Astrocyte (in vitro differentiated cells and primary cell): ENCODE data around the gene BRS3. TPM values are rescaled to one million over a fixed set of nuclear protein-coding genes. Genes with fewer than 3 reads are reported as not detected.

Experiments used
- DNase-seq: peaks from one replicate; pipeline ENCODE4 v3.0.0-alpha.2; 2010; ENCODE audit warnings: low read depth
- FAIRE-seq: peaks from 2 replicates; lab custom pipeline; 2011; peaks lifted over from hg19 to GRCh38; lab: Jason Lieb, UNC
- H2AFZ ChIP-seq: 2 replicates; pipeline ENCODE4 v1.6.0; 2012; ENCODE audit warnings: low read depth, low read length, inconsistent platforms
- H3K27ac ChIP-seq: 2 replicates; pipeline ENCODE4 v1.5.1; 2011; ENCODE audit warnings: low read depth, low read length, inconsistent platforms
- H3K27me3 ChIP-seq: 2 replicates; pipeline ENCODE4 v1.6.0; 2011; ENCODE audit warnings: low read length, inconsistent platforms; ENCODE audit not compliant: insufficient read depth
- H3K36me3 ChIP-seq: 2 replicates; pipeline ENCODE4 v1.5.1; 2011; ENCODE audit warnings: low read length, inconsistent platforms; ENCODE audit not compliant: insufficient read depth
- H3K4me1 ChIP-seq: 2 replicates; pipeline ENCODE4 v1.5.1; 2011; ENCODE audit warnings: low read length, inconsistent platforms; ENCODE audit not compliant: insufficient read depth
- H3K4me2 ChIP-seq: 2 replicates; pipeline ENCODE4 v1.6.0; 2012; ENCODE audit warnings: low read length, inconsistent platforms
- H3K4me3 ChIP-seq: 2 replicates; pipeline ENCODE4 v1.5.1; 2011; ENCODE audit warnings: low read depth, mild to moderate bottlenecking, low read length, inconsistent platforms; ENCODE audit not compliant: insufficient read depth
- H3K79me2 ChIP-seq: 2 replicates; pipeline ENCODE4 v1.6.0; 2012; ENCODE audit warnings: mild to moderate bottlenecking, low read length, inconsistent platforms; ENCODE audit not compliant: insufficient read depth
- H3K9ac ChIP-seq: 2 replicates; pipeline ENCODE4 v1.6.0; 2012; ENCODE audit warnings: mild to moderate bottlenecking, low read length, inconsistent platforms
- H3K9me3 ChIP-seq: 2 replicates; pipeline ENCODE4 v1.5.1; 2012; ENCODE audit warnings: low read depth, mild to moderate bottlenecking, low read length, inconsistent platforms; ENCODE audit not compliant: insufficient read depth
- H4K20me1 ChIP-seq: 2 replicates; pipeline ENCODE4 v1.6.0; 2012; ENCODE audit warnings: low read length, inconsistent platforms; ENCODE audit not compliant: insufficient read depth
- H3K27ac Mint-ChIP-seq: one replicate; pipeline ENCODE4 v1.8.0; 2021; ENCODE audit warnings: mild to moderate bottlenecking, mixed read lengths; ENCODE audit not compliant: unreplicated experiment
- H3K27me3 Mint-ChIP-seq: one replicate; pipeline ENCODE4 v1.8.0; 2021; ENCODE audit warnings: low read depth, mixed read lengths; ENCODE audit not compliant: unreplicated experiment
- H3K36me3 Mint-ChIP-seq: one replicate; pipeline ENCODE4 v1.8.0; 2021; ENCODE audit warnings: low read depth, mixed read lengths; ENCODE audit not compliant: unreplicated experiment
- H3K4me1 Mint-ChIP-seq: one replicate; pipeline ENCODE4 v1.8.0; 2021; ENCODE audit warnings: low read depth, mixed read lengths; ENCODE audit not compliant: unreplicated experiment
- H3K4me3 Mint-ChIP-seq: one replicate; pipeline ENCODE4 v1.8.0; 2021; ENCODE audit warnings: mild to moderate bottlenecking, moderate library complexity, mixed read lengths; ENCODE audit not compliant: unreplicated experiment
- H3K9me3 Mint-ChIP-seq: one replicate; pipeline ENCODE4 v1.8.0; 2021; ENCODE audit warnings: mild to moderate bottlenecking, mixed read lengths; ENCODE audit not compliant: unreplicated experiment
- CTCF ChIP-seq: IDR thresholded peaks from 2 replicates; pipeline ENCODE4 v1.5.1; 2011; ENCODE audit warnings: low read depth, mild to moderate bottlenecking, inconsistent platforms, low read length, moderate library complexity; ENCODE audit not compliant: insufficient read depth
- EZH2 ChIP-seq: IDR thresholded peaks from 2 replicates; pipeline ENCODE4 v1.6.1; 2012; ENCODE audit warnings: mild to moderate bottlenecking, low read length, inconsistent platforms; ENCODE audit not compliant: insufficient read depth
- total RNA-seq: library from RNA; stranded (reverse); gene quantifications from 2 replicates; pipeline ENCODE4 v1.2.1, GENCODE V29; 2021

The BRS3 gene
- total RNA-seq, 1 donor from 2014 or later = not detected

GRCh38 chrX:136525738-136526606, 38.2 kb downstream of the BRS3 start:
- no peak for TF ChIP-seq CTCF
- TF ChIP-seq EZH2 = no peak
- DNase-seq (peak; percentile 78), FAIRE-seq (peak; percentile 90)
- Histone ChIP-seq H3K9ac (no peak overlapping the region), H4K20me1 (no peaks in the 10 kb centered on the region), H3K4me2 (no peak overlapping the region), H3K4me3 (no peak overlapping the region), H3K36me3 (no peaks in the 10 kb centered on the region), H2AFZ (no peak overlapping the region), H3K4me1 (no peaks in the 10 kb centered on the region), H3K79me2 (no peaks in the 10 kb centered on the region), H3K27ac (no peak overlapping the region), H3K27me3 (no peaks in the 10 kb centered on the region), H3K9me3 (no peaks in the 10 kb centered on the region)
- Mint-ChIP-seq H3K27ac (no peak overlapping the region), H3K9me3 (no peaks in the 10 kb centered on the region), H3K4me1 (peaks cover 4% of the 10 kb centered on the region), H3K4me3 (no peak overlapping the region), H3K36me3 (no peaks in the 10 kb centered on the region), H3K27me3 (no peaks in the 10 kb centered on the region)

GRCh38 chrX:136528645-136529315, 41.0 kb downstream of the BRS3 start:
- Mint-ChIP-seq H3K27me3 (no peaks in the 10 kb centered on the region), H3K36me3 (no peaks in the 10 kb centered on the region), H3K27ac (no peak overlapping the region), H3K9me3 (no peaks in the 10 kb centered on the region), H3K4me3 (no peak overlapping the region), H3K4me1 (peaks cover 4% of the 10 kb centered on the region)
- no peaks in the 10 kb centered on the region for H3K36me3 ChIP-seq
- H3K4me3 ChIP-seq = no peak overlapping the region
- H2AFZ ChIP-seq = no peak overlapping the region
- no peaks in the 10 kb centered on the region for H3K4me1 ChIP-seq
- H3K4me2 ChIP-seq = no peak overlapping the region
- H3K27me3 ChIP-seq = no peaks in the 10 kb centered on the region
- DNase-seq = no peak
- no peaks in the 10 kb centered on the region for H3K9me3 ChIP-seq
- no peaks in the 10 kb centered on the region for H3K79me2 ChIP-seq
- no peak for FAIRE-seq
- no peak for TF ChIP-seq CTCF
- TF ChIP-seq EZH2 = no peak
- no peak overlapping the region for H3K27ac ChIP-seq
- H3K9ac ChIP-seq = no peak overlapping the region
- no peaks in the 10 kb centered on the region for H4K20me1 ChIP-seq
